BJ (cell line): Measurements from ENCODE around the gene DPM2. TPM values are rescaled to one million over a fixed set of nuclear protein-coding genes. Genes with fewer than 3 reads are reported as not detected.
A peak's percentile ranks its signal among the peaks of the same experiment; 100 is the strongest.

Experiments
- CTCF ChIA-PET: fragments of 350-600 bp; formaldehyde crosslinking; extraction: SDS; loops from one replicate; lab custom pipeline; 2021; ENCODE audit warnings: antibody characterized with exemption, inconsistent platforms; lab: Yijun Ruan, JAX
- POLR2A ChIA-PET: fragments of 300-600 bp; sonication (Branson Sonifier 250); formaldehyde crosslinking; extraction: SDS; loops from one replicate; lab custom pipeline; 2021; ENCODE audit warnings: antibody characterized with exemption; lab: Charles Lee
- DNase-seq: peaks from one replicate; pipeline ENCODE4 v3.0.0-alpha.2; 2011; ENCODE audit warnings: low read depth
- H3K27me3 ChIP-seq: 2 replicates; pipeline ENCODE4 v1.6.0; 2011; ENCODE audit warnings: low read length; ENCODE audit not compliant: control insufficient read depth, insufficient read depth
- H3K36me3 ChIP-seq: 2 replicates; pipeline ENCODE4 v1.5.1; 2011; ENCODE audit warnings: low read length; ENCODE audit not compliant: control insufficient read depth, insufficient read depth
- H3K4me3 ChIP-seq: 2 replicates; pipeline ENCODE4 v1.5.1; 2011; ENCODE audit warnings: low read depth, mild to moderate bottlenecking, control low read depth, low read length
- polyA plus RNA-seq: library from polyadenylated mRNA; depleted of rRNA; stranded (reverse); fragments of >200 nt; gene quantifications from 2 replicates; pipeline ENCODE4 v1.2.3, GENCODE V29; 2011
- TF ChIP-seq, protein P1 (sequence below): IDR thresholded peaks from 2 replicates; pipeline ENCODE4 v1.5.1; 2011; ENCODE audit warnings: low read depth, mild to moderate bottlenecking, control low read depth, inconsistent platforms, low read length, moderate library complexity; ENCODE audit not compliant: insufficient read depth

DPM2 gene
- polyA plus RNA-seq, 1 experiment, result 55.3 TPM

DNA sequence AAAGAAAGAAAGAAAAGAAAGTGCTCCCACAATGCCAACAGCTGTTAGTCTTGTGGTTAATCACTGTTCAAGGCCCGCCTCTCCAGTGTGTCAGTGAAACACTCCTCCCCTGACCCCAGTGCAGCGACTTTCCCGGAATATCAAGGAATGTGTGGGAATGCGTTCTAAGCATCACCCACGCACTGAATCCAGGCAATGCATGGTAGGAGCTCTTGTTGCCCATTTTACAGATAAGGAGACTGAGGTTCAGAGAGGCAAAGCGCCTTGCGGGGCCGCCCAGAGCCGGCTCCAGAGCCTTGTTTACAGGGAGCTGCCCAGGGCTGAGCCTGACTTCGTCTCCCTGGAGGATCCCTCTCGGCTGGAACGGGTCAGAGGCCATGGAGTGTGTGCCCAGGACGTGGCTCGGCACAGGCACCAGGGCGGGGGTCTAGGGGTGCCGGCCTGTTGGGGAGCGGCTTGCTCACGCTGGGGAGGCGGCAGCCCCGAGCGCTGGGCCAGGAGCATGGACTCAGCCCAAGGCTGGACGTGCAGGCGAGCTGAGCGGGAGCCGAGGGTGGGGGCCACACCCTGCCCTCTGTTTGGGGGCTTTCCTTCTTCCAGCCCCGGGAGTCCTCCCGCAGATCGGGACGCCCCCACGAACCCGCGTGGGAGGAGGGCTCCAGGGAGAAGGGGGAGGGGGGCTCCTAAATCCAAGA is 39.1 kb downstream of the DPM2 start:
- ChIA-PET POLR2A (interaction anchor here (0.8 kb wide), 1 partner anchor 95 kb away, joined by 3 read pairs; no protein-coding TSS in a partner anchor), CTCF (interaction anchor here (1.0 to 1.8 kb wide), 4 partner anchors 12 to 29 kb away, joined by 3 to 4 read pairs (median 4); no protein-coding TSS in a partner anchor)
- Histone ChIP-seq H3K27me3 (no peaks in the 10 kb centered on the region), H3K36me3 (peaks cover 25% of the 10 kb centered on the region), H3K4me3 (peak overlapping the region; percentile 79)
- peak; percentile 63 for DNase-seq
- TF ChIP-seq, protein P1, sequence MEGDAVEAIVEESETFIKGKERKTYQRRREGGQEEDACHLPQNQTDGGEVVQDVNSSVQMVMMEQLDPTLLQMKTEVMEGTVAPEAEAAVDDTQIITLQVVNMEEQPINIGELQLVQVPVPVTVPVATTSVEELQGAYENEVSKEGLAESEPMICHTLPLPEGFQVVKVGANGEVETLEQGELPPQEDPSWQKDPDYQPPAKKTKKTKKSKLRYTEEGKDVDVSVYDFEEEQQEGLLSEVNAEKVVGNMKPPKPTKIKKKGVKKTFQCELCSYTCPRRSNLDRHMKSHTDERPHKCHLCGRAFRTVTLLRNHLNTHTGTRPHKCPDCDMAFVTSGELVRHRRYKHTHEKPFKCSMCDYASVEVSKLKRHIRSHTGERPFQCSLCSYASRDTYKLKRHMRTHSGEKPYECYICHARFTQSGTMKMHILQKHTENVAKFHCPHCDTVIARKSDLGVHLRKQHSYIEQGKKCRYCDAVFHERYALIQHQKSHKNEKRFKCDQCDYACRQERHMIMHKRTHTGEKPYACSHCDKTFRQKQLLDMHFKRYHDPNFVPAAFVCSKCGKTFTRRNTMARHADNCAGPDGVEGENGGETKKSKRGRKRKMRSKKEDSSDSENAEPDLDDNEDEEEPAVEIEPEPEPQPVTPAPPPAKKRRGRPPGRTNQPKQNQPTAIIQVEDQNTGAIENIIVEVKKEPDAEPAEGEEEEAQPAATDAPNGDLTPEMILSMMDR, result no peak

DNA sequence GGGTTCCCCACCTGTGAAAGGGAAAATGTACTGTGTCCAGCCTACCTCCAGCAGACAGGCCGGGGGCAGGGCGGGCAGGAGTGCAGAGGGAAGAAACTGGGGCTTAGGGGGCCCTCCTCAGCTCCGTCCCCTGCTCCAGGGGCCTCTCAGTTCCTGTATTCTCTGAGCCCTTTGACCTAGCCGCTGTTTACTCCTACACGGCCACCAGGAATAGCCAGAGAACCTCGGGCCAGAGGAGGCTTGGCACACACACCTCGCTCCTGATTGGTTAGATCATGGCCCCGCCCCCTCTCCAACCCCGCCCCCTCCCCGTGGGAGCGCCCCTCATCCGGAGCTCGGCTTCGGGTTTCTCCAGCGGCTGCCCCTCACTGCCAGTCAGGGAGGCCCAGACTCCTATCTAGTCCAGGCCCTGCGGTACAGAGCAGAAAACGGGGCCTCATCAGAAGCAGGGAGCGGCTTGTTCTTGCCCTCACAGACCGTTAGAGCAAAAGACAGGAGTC is 40.4 kb downstream of the DPM2 start:
- Histone ChIP-seq H3K4me3 (peak overlapping the region; percentile 9; the same call in 1 of the 2 replicates), H3K27me3 (no peaks in the 10 kb centered on the region), H3K36me3 (peaks cover 36% of the 10 kb centered on the region)
- TF ChIP-seq, protein P1, result no peak
- ChIA-PET CTCF (interaction anchor here (0.8 to 1.8 kb wide), 3 partner anchors 10 to 27 kb away, joined by 3 to 4 read pairs (median 4); no protein-coding TSS in a partner anchor), POLR2A (interaction anchor here (0.6 to 1.0 kb wide), 2 partner anchors 14 to 1599 kb away, joined by 3 to 7 read pairs; no protein-coding TSS in a partner anchor)
- no peak for DNase-seq

DNA sequence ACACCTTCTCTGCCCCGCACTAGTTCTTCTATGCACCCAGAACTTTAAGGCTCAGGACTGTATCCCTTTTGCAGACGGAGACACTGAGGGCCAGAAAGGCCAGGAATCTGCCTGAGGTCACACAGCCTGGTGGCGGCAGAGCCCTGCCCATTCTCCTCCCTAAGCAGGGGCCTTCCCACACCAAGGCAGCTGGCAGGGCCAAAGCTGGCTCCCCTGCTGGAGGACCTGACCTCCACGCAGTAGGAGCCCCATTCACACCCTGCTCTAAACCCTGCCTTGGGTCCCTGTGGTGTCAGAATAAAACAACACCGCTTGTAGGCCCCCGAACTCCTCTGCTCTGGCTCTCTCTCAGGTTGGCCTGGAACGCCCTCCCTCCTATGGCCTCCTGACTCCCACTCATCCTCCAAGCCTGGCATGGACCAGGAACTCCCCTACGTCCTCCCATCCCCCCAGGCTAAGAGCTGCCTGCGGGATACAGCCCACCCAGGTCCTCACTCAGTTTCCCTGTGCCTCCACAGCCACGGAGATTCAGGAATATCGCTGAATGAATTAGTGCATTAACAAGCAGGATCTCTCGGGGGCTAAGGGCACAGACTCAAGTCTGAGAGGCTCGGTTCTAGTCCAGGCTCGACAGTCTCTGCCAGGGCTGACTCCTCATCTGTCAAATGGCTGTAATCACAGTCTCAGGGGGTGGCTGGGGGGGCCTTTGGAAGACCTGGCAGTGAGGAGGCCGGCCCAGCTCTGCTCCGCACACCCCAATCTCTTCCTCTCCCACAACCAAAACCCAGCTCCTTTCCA is 41.1 kb downstream of the DPM2 start:
- Histone ChIP-seq H3K27me3 (no peaks in the 10 kb centered on the region), H3K36me3 (peaks cover 36% of the 10 kb centered on the region), H3K4me3 (no peak overlapping the region)
- TF ChIP-seq, protein P1, result no peak
- ChIA-PET POLR2A (interaction anchor here (1.0 kb wide), 1 partner anchor 14 kb away, joined by 3 read pairs; no protein-coding TSS in a partner anchor), CTCF (interaction anchor here (0.8 to 1.8 kb wide), 4 partner anchors 9 to 162 kb away, joined by 3 to 4 read pairs (median 4); partner anchors contain the start of gene TOR2A)
- DNase-seq, result no peak

DNA sequence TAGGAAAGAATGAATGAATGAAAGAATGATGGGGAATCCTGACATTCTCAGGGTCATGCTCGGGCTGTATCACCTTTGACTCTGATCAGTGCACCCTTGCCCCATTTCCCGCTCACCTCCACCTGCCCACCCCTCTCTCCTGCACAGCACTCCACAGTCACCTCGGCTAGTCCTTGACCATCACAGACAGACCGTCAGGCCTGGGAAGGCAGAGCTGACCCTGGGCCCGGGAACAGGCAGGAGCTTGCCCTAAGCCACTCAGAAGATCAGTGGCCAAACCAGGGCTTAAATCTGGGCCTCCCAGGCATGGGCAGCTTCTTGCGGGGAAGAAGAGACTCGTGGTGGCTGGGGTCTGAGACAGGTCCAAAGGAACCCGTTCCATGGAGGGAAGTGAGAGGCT is 41.8 kb downstream of the DPM2 start:
- ChIA-PET CTCF (interaction anchor here (1.3 to 1.7 kb wide), 2 partner anchors 14 to 161 kb away, joined by 3 to 4 read pairs; partner anchors contain the start of gene TOR2A), POLR2A (no interaction called here)
- H3K4me3 ChIP-seq, result no peak overlapping the region
- no peak for DNase-seq
- peaks cover 40% of the 10 kb centered on the region for H3K36me3 ChIP-seq
- H3K27me3 ChIP-seq, result no peaks in the 10 kb centered on the region
- TF ChIP-seq, protein P1, result no peak
